ENCODE data around the gene PCGF5.

PCGF5 gene

DNA sequence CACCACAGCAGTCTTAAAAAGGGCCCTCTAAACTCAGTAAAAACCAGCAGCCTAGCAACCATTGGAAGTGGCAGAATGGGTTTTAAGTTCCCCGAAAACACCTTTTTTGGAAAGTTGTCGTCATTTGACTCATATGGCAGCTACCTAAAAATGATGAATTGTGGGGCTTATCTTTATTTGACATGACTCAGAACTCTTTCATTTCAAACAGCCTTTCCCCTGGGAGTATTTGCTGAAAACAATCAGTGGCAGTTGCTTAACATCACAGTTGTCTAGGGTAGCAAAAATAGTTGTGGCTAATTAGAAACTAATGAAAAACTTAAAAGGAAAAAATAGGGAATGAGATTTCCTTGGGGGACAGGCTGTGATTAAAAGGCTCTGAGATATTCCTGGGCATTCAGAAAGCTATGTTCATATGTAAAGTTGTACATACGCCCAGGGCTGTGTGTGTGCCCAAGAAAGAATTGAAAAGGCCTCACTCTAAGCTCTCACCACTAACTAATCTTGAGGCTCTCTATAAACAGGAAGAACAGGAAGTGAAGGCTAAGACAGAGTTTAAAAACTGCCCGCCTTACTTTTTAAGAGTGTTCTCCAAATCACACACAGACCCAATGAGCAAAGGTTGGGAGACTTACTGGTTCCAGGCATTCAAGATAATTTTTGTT lies 108.0 kb downstream of the PCGF5 start:
- Histone ChIP-seq H3K4me3 (ENCODE audit: low read length) (no peak overlapping the region), H4K20me1 (ENCODE audit: insufficient read depth, low read length) (no peaks in the 10 kb centered on the region), H3K27me3 (ENCODE audit: low read depth, low read length) (no peaks in the 10 kb centered on the region), H3K4me1 (ENCODE audit: low read length) (peaks cover 8% of the 10 kb centered on the region), H3K4me2 (ENCODE audit: low read length) (no peak overlapping the region), H3K9ac (ENCODE audit: low read length) (no peak overlapping the region), H3K27ac (ENCODE audit: low read length) (no peak overlapping the region), H3K9me3 (ENCODE audit: insufficient read depth, low read length) (no peaks in the 10 kb centered on the region), H2AFZ (ENCODE audit: low read depth, low read length) (no peak overlapping the region), H3K36me3 (replicated peaks; ENCODE audit: low read depth, low read length) (peaks cover 9% of the 10 kb centered on the region), H3K79me2 (ENCODE audit: low read length) (no peaks in the 10 kb centered on the region)
- TF ChIP-seq, protein P1, sequence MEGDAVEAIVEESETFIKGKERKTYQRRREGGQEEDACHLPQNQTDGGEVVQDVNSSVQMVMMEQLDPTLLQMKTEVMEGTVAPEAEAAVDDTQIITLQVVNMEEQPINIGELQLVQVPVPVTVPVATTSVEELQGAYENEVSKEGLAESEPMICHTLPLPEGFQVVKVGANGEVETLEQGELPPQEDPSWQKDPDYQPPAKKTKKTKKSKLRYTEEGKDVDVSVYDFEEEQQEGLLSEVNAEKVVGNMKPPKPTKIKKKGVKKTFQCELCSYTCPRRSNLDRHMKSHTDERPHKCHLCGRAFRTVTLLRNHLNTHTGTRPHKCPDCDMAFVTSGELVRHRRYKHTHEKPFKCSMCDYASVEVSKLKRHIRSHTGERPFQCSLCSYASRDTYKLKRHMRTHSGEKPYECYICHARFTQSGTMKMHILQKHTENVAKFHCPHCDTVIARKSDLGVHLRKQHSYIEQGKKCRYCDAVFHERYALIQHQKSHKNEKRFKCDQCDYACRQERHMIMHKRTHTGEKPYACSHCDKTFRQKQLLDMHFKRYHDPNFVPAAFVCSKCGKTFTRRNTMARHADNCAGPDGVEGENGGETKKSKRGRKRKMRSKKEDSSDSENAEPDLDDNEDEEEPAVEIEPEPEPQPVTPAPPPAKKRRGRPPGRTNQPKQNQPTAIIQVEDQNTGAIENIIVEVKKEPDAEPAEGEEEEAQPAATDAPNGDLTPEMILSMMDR (IDR thresholded peaks at IDR 0.05; ENCODE audit: low read depth, low read length): no peak
- no peak for TF ChIP-seq EZH2phosphoT487 (IDR thresholded peaks at IDR 0.05; ENCODE audit: low read depth)

Measured in OCI-LY3 (cell line).